GM23338 (cell line): ENCODE results near the gene LETMD1. TPM values are rescaled to one million over a fixed set of nuclear protein-coding genes. Genes with fewer than 3 reads are reported as not detected.

Source experiments
- ATAC-seq: fragments of 200-7000 bp; cut with Tn5 transposase; 3 replicates; pipeline ENCODE4 v1.9.1; 2020
- DNase-seq: peaks from one replicate; pipeline ENCODE4 v3.0.0-alpha.2; 2015; ENCODE audit warnings: low spot score
- H2AFZ ChIP-seq: fragments of 200-600 bp; sonication (generic); 2 replicates; pipeline ENCODE4 v1.8.0; 2016; ENCODE audit warnings: antibody characterized with exemption, mild to moderate bottlenecking, moderate library complexity
- H3F3A ChIP-seq: fragments of 200-600 bp; sonication (generic); replicated peaks from 2 replicates; pipeline ENCODE4 v1.8.0; 2017; ENCODE audit warnings: antibody characterized with exemption, mixed run types, low read depth
- H3K27ac ChIP-seq: fragments of 200-600 bp; sonication (generic); 2 replicates; pipeline ENCODE4 v1.6.1; 2016; ENCODE audit warnings: low read depth
- H3K27me3 ChIP-seq: fragments of 200-600 bp; sonication (generic); 2 replicates; pipeline ENCODE4 v1.8.0; 2016; ENCODE audit warnings: mild to moderate bottlenecking, mixed run types, moderate library complexity; ENCODE audit not compliant: insufficient read depth
- H3K36me3 ChIP-seq: fragments of 200-600 bp; sonication (generic); 2 replicates; pipeline ENCODE4 v1.8.0; 2016; ENCODE audit warnings: mild to moderate bottlenecking; ENCODE audit not compliant: insufficient read depth
- H3K4me1 ChIP-seq: fragments of 200-600 bp; sonication (generic); 2 replicates; pipeline ENCODE4 v1.8.0; 2016; ENCODE audit warnings: mild to moderate bottlenecking, moderate library complexity; ENCODE audit not compliant: insufficient read depth
- H3K4me2 ChIP-seq: fragments of 200-600 bp; sonication (generic); 2 replicates; pipeline ENCODE4 v1.7.1; 2017; ENCODE audit warnings: mixed run types
- H3K4me3 ChIP-seq: fragments of 200-600 bp; sonication (generic); 2 replicates; pipeline ENCODE4 v1.6.1; 2016; ENCODE audit warnings: mixed run types
- H3K79me2 ChIP-seq: fragments of 200-600 bp; sonication (generic); replicated peaks from 2 replicates; pipeline ENCODE4 v1.8.0; 2017; ENCODE audit warnings: mild to moderate bottlenecking; ENCODE audit not compliant: insufficient read depth
- H3K9me2 ChIP-seq: fragments of 200-600 bp; sonication (generic); 2 replicates; pipeline ENCODE4 v1.8.0; 2017; ENCODE audit not compliant: insufficient read depth
- H4K20me1 ChIP-seq: fragments of 200-600 bp; sonication (generic); replicated peaks from 2 replicates; pipeline ENCODE4 v1.8.0; 2017; ENCODE audit warnings: mild to moderate bottlenecking; ENCODE audit not compliant: insufficient read depth
- H3K27ac Mint-ChIP-seq: 2 replicates; pipeline ENCODE4 v1.8.0; 2020; ENCODE audit warnings: inconsistent platforms, mild to moderate bottlenecking, moderate library complexity, mixed read lengths
- H3K27me3 Mint-ChIP-seq: 3 replicates; pipeline ENCODE4 v1.8.0; 2022; ENCODE audit warnings: low read depth, mild to moderate bottlenecking, moderate library complexity, mixed read lengths, inconsistent platforms; ENCODE audit not compliant: insufficient read depth, poor library complexity
- H3K36me3 Mint-ChIP-seq: 3 replicates; pipeline ENCODE4 v1.8.0; 2021; ENCODE audit warnings: low read depth, mild to moderate bottlenecking, inconsistent platforms, moderate library complexity, mixed read lengths
- H3K4me1 Mint-ChIP-seq: 3 replicates; pipeline ENCODE4 v1.8.0; 2020; ENCODE audit warnings: mild to moderate bottlenecking, inconsistent platforms, mixed read lengths
- H3K4me3 Mint-ChIP-seq: 3 replicates; pipeline ENCODE4 v1.8.0; 2021; ENCODE audit warnings: moderate library complexity, mild to moderate bottlenecking, inconsistent platforms, mixed read lengths
- H3K9me3 Mint-ChIP-seq: 3 replicates; pipeline ENCODE4 v1.8.0; 2020; ENCODE audit warnings: moderate library complexity, mild to moderate bottlenecking, inconsistent platforms, mixed read lengths
- CREB1 ChIP-seq: fragments of 250-450 bp; sonication (Bioruptor Pico); IDR thresholded peaks from 2 replicates; pipeline ENCODE4 v1.5.0; 2020; ENCODE audit warnings: low read depth, mild to moderate bottlenecking, moderate library complexity
- CTCF ChIP-seq, 2 experiments: fragments of 200-600 bp in 1 of 2; sonication (generic) in 1 of 2; conservative IDR thresholded peaks; 2 replicates each; pipeline versions ENCODE4 v1.5.1 to v1.6.1; 2016 to 2017; ENCODE audit warnings: antibody characterized with exemption in 2 of 2, low read depth in 2 of 2, mild to moderate bottlenecking in 2 of 2, moderate library complexity in 1 of 2
- ETS1 ChIP-seq: IDR thresholded peaks from 2 replicates; pipeline ENCODE4 v1.6.1; 2016; ENCODE audit warnings: antibody characterized with exemption
- EZH2 ChIP-seq: fragments of 200-600 bp; sonication (generic); IDR thresholded peaks from one replicate; pipeline ENCODE4 v1.8.0; 2017; ENCODE audit warnings: antibody characterized with exemption, mild to moderate bottlenecking, low read depth; ENCODE audit not compliant: unreplicated experiment
- EZH2phosphoT487 ChIP-seq: fragments of 200-600 bp; sonication (generic); IDR thresholded peaks from one replicate; pipeline ENCODE4 v1.8.1; 2018; ENCODE audit warnings: antibody characterized with exemption; ENCODE audit not compliant: unreplicated experiment
- JUNB ChIP-seq: IDR thresholded peaks from one replicate; pipeline ENCODE4 v1.6.1; 2016; ENCODE audit warnings: antibody characterized with exemption; ENCODE audit not compliant: unreplicated experiment
- NANOG ChIP-seq: IDR thresholded peaks from 2 replicates; pipeline ENCODE4 v1.6.1; 2016; ENCODE audit warnings: antibody characterized with exemption, borderline replicate concordance
- POLR2AphosphoS5 ChIP-seq: IDR thresholded peaks from 2 replicates; pipeline ENCODE4 v1.6.1; 2016; ENCODE audit warnings: antibody characterized with exemption, low read depth
- REST ChIP-seq: IDR thresholded peaks from one replicate; pipeline ENCODE4 v1.6.1; 2018; ENCODE audit warnings: antibody characterized with exemption; ENCODE audit not compliant: unreplicated experiment
- STAT1 ChIP-seq: IDR thresholded peaks from one replicate; pipeline ENCODE4 v1.6.1; 2016; ENCODE audit warnings: antibody characterized with exemption; ENCODE audit not compliant: unreplicated experiment
- ZNF114 ChIP-seq: fragments of 250-450 bp; sonication (Bioruptor Pico); IDR thresholded peaks from 2 replicates; pipeline ENCODE4 v1.5.0; 2020; ENCODE audit warnings: mild to moderate bottlenecking, moderate library complexity
- ZNF331 ChIP-seq: fragments of 250-450 bp; sonication (Bioruptor Pico); IDR thresholded peaks from 2 replicates; pipeline ENCODE4 v1.5.0; 2020; ENCODE audit warnings: low read depth, mild to moderate bottlenecking, moderate library complexity
- ZNF462 ChIP-seq: fragments of 250-450 bp; sonication (Bioruptor Pico); IDR thresholded peaks from 2 replicates; pipeline ENCODE4 v1.5.0; 2020; ENCODE audit warnings: mild to moderate bottlenecking, moderate library complexity
- polyA plus RNA-seq: library from polyadenylated mRNA; unstranded; fragments of >200 nt; fragmentation: Nextera tagmentation; extraction: Ambion mirVana; gene quantifications from 2 replicates; pipeline ENCODE4 v1.2.1, GENCODE V29; 2016
- total RNA-seq: library from RNA; depleted of rRNA; stranded (reverse); fragments of >200 nt; shearing (Covaris generic); gene quantifications from 2 replicates; pipeline ENCODE4 v1.2.3, GENCODE V29; 2014

Gene LETMD1
- total and polyA plus RNA-seq, 2 experiments from 2014 or later, result 15.7 to 29.9 TPM

GRCh38 chr12:51019927-51020326 lies 28.2 kb upstream of the LETMD1 start:
- TF ChIP-seq ZNF331 (CRISPR knock-in tag) (no peak), EZH2 (no peak), ETS1 (no peak), CTCF (conservative IDR thresholded peaks at IDR 0.05; ENCODE audit: low read depth in 2 of 2) (no peak), CREB1 (CRISPR knock-in tag) (no peak), EZH2phosphoT487 (no peak), REST (no peak), ZNF462 (CRISPR knock-in tag) (no peak), ZNF114 (CRISPR knock-in tag) (no peak), NANOG (no peak), STAT1 (no peak), JUNB (no peak), POLR2AphosphoS5 (no peak)
- Histone ChIP-seq H3K27ac (no peak overlapping the region), H3K27me3 (no peaks in the 10 kb centered on the region), H3F3A (no peaks in the 10 kb centered on the region), H3K4me2 (no peak overlapping the region), H3K4me1 (peaks cover 10% of the 10 kb centered on the region; the same call in 1 of the 2 replicates), H4K20me1 (peaks cover 3% of the 10 kb centered on the region; the same call in 1 of the 2 replicates), H3K4me3 (no peak overlapping the region), H2AFZ (no peak overlapping the region), H3K36me3 (no peaks in the 10 kb centered on the region), H3K9me2 (no peaks in the 10 kb centered on the region), H3K79me2 (peaks cover 100% of the 10 kb centered on the region)
- Mint-ChIP-seq H3K9me3 (no peaks in the 10 kb centered on the region), H3K27ac (no peak overlapping the region), H3K4me3 (no peak overlapping the region), H3K4me1 (peaks cover 12% of the 10 kb centered on the region), H3K36me3 (no peaks in the 10 kb centered on the region), H3K27me3 (peaks cover 2% of the 10 kb centered on the region)
- ATAC-seq (no peak), DNase-seq (no peak)
